GM12892 (cell line): Measurements from ENCODE around the gene C1QTNF1.

Experiments used
- POLR2A ChIP-seq: IDR thresholded peaks from 2 replicates; pipeline ENCODE4 v1.6.1; 2011; ENCODE audit warnings: low read depth, low read length, control low read depth
- POLR2AphosphoS5 ChIP-seq: IDR thresholded peaks from 2 replicates; pipeline ENCODE4 v1.6.1; 2011; ENCODE audit warnings: low read depth, low read length, control low read depth
- TAF1 ChIP-seq: IDR thresholded peaks from 2 replicates; pipeline ENCODE4 v1.6.1; 2011; ENCODE audit warnings: low read depth, mild to moderate bottlenecking, control low read depth, low read length, borderline replicate concordance

DNA sequence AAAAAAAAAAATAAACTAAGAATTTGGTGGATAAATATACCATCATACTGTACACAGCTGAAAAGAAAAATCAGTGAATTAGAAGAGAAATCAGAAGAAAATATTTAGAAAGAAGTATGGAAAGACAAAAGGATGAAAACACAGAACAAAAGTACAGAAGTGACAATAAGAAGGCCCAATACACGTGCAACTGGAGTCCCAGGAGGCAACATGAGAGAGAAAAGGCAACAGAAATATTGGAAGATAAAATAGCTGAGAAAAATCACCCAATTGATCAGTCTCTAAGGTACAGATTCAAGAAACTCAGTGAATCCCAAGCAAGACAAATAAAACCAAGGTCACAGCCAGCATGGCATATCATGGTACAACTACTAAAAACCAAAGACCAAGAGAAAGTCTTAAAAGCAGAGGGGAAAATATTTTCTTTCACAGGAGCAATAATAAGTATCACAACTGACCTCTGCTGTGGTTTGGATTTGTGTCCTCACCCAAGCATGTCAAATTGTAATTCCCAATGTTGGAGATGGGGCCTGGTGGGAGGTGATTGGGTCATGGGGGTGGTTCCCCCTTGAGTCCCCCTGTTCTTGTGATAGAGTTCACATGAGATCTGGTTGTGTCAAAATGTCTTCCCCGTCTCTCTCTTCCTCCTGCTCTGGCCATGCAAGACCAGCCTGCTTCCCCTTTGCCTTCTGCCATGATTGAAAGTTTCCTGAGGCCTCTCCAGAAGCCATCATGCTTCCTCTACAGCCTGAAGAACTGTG is 30.4 kb downstream of the C1QTNF1 start:
- no peak for TF ChIP-seq POLR2A
- no peak for TF ChIP-seq POLR2AphosphoS5
- no peak for TF ChIP-seq TAF1
